HG03558 (cell line): ENCODE results near the gene TIMM29.

Source experiments
- ATAC-seq: cut with Tn5 transposase; IDR thresholded peaks from one replicate; pipeline ENCODE4 v1.9.1; 2021; ENCODE audit warnings: moderate number of reproducible peaks; ENCODE audit not compliant: unreplicated experiment; ENCODE audit errors: extremely low read depth

Gene TIMM29

GRCh38 chr19:10928563-10929401, at the start of gene TIMM29, which contains the start of gene YIPF2:
TSS of gene TIMM29 (plus strand) at chr19:10928811. CDS start at chr19:10928823, 12 bp downstream.
TSS of gene YIPF2 (minus strand) at chr19:10928639. CDS start at chr19:10928410, 229 bp downstream.
- peak; percentile 48 for ATAC-seq

- ATAC-seq: no peak
Measured at GRCh38 chr19:10881403-10882107, 47.1 kb upstream of the TIMM29 start.

GRCh38 chr19:10882108-10882457, 46.5 kb upstream of the TIMM29 start:
- ATAC-seq: no peak

GRCh38 chr19:10884274-10884673, 44.3 kb upstream of the TIMM29 start:
- ATAC-seq: no peak

- ATAC-seq: no peak
Measured at GRCh38 chr19:10885201-10886169, 43.1 kb upstream of the TIMM29 start.

GRCh38 chr19:10887616-10888367, 40.8 kb upstream of the TIMM29 start:
- ATAC-seq: no peak

- ATAC-seq: no peak
Measured at GRCh38 chr19:10888421-10888866, 40.2 kb upstream of the TIMM29 start.

GRCh38 chr19:10889880-10890279, 38.7 kb upstream of the TIMM29 start:
- no peak for ATAC-seq

- ATAC-seq: no peak
Measured at GRCh38 chr19:10891405-10892086, 37.1 kb upstream of the TIMM29 start.

GRCh38 chr19:10892256-10892655, 36.4 kb upstream of the TIMM29 start:
- ATAC-seq: no peak

- ATAC-seq: no peak
Measured at GRCh38 chr19:10894911-10895213, 33.7 kb upstream of the TIMM29 start.

- no peak for ATAC-seq
Measured at GRCh38 chr19:10895363-10895762, 33.2 kb upstream of the TIMM29 start.

GRCh38 chr19:10895920-10896319, 32.7 kb upstream of the TIMM29 start:
- no peak for ATAC-seq

- no peak for ATAC-seq
Measured at GRCh38 chr19:10896851-10897526, 31.6 kb upstream of the TIMM29 start.

GRCh38 chr19:10898633-10899032, 30.0 kb upstream of the TIMM29 start:
- ATAC-seq: no peak

GRCh38 chr19:10899151-10899653, 29.4 kb upstream of the TIMM29 start:
- no peak for ATAC-seq

- no peak for ATAC-seq
Measured at GRCh38 chr19:10907925-10908324, 20.7 kb upstream of the TIMM29 start.

- no peak for ATAC-seq
Measured at GRCh38 chr19:10908380-10908960, 20.1 kb upstream of the TIMM29 start.
